SJSA1 (cell line): ENCODE results near the gene VWDE. TPM values are rescaled to one million over a fixed set of nuclear protein-coding genes. Genes with fewer than 3 reads are reported as not detected.

ENCODE experiments used
- DNase-seq, 2 experiments: peaks; one replicate each; pipeline ENCODE4 v3.0.0-alpha.2; 2015 to 2020; ENCODE audit warnings: low spot score in 2 of 2, low read depth in 1 of 2
- H3K27ac ChIP-seq: fragments of 250-450 bp; sonication (Bioruptor Pico); 2 replicates; pipeline ENCODE4 v1.5.1; 2020; ENCODE audit warnings: mild to moderate bottlenecking, moderate library complexity
- H3K27me3 ChIP-seq: fragments of 250-450 bp; sonication (Bioruptor Pico); replicated peaks from 2 replicates; pipeline ENCODE4 v1.5.1; 2020; ENCODE audit warnings: mild to moderate bottlenecking, moderate library complexity
- H3K36me3 ChIP-seq: fragments of 250-450 bp; sonication (Bioruptor Pico); 2 replicates; pipeline ENCODE4 v1.5.1; 2020; ENCODE audit warnings: mild to moderate bottlenecking
- H3K4me1 ChIP-seq: fragments of 250-450 bp; sonication (Bioruptor Pico); replicated peaks from 2 replicates; pipeline ENCODE4 v1.6.1; 2021; ENCODE audit warnings: mild to moderate bottlenecking
- H3K4me3 ChIP-seq: fragments of 250-450 bp; sonication (Bioruptor Pico); 2 replicates; pipeline ENCODE4 v1.5.1; 2020; ENCODE audit warnings: mild to moderate bottlenecking
- H3K9me3 ChIP-seq: fragments of 250-450 bp; sonication (Bioruptor Pico); replicated peaks from 2 replicates; pipeline ENCODE4 v1.5.1; 2020; ENCODE audit warnings: mild to moderate bottlenecking
- total RNA-seq: library from RNA; depleted of rRNA; stranded (reverse); fragments of >200 nt; shearing (Covaris generic); gene quantifications from 2 replicates; pipeline ENCODE4 v1.2.3, GENCODE V29; 2014

The VWDE gene
- total RNA-seq, 1 experiment from 2014 or later = not detected

DNA sequence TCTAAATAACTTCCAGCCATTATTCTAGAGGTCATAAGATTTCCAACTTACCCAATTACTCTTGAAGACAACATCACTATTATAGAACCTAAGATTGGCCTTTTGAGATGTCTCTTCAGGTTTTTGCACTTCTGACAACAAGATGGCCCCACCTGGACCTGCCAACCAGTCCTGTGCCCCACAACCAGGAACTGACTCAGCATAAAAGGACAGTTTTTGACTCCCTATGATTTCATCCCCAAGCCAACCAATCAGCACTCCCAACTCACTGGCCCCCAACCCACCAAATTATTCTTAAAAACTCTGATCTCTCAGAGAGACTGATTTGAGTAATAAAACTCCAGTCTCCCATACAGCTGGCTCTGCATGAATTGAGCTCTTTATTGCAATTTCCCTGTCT, 98.2 kb downstream of the VWDE start:
- DNase-seq = no peak
- Histone ChIP-seq H3K27me3 (no peaks in the 10 kb centered on the region; the same call in 1 of the 2 replicates), H3K4me1 (no peaks in the 10 kb centered on the region), H3K9me3 (no peaks in the 10 kb centered on the region), H3K36me3 (no peaks in the 10 kb centered on the region), H3K27ac (no peak overlapping the region), H3K4me3 (no peak overlapping the region)

DNA sequence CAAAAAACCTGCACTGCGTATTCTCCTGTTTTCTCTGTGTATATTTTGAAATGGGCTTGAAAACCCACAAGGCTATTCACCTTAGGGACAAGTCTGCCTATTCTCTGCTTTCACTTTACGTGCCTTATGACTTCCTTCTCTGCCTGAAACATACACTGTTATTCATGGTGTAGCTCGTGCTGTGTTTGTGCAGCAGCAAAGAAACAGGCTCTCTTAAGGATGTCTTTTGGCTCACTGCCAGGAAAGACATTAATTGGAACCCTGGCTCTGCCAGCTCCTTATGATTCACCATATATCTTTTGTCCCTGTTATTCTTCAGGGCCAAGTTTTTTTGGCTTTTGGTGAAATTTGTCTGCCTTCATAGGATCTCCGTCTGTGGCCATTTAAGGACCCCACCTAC, 100.2 kb downstream of the VWDE start:
- H3K36me3 ChIP-seq = no peaks in the 10 kb centered on the region
- H3K9me3 ChIP-seq = no peaks in the 10 kb centered on the region
- H3K27ac ChIP-seq = no peak overlapping the region
- H3K4me3 ChIP-seq = no peak overlapping the region
- no peaks in the 10 kb centered on the region for H3K4me1 ChIP-seq
- H3K27me3 ChIP-seq = no peaks in the 10 kb centered on the region; the same call in 1 of the 2 replicates
- no peak for DNase-seq

DNA sequence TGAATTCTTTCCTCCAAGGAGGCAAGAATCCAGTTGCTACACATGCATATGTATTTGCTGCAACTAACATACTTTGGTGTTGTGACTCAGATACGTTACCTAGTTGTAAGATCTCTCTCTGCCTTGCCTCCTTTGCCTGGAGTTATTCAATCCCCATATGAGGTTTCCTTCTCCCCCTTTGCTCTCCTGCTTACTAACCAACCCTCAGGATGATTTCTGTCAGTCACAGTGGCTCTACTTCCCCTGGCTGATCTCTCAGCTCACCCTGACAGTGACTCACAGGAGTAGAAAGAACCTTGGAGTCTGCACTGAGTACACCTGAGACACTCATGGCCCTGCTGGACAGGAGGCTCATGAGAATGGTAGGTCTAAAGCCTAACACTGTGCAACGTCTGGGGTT, 100.6 kb downstream of the VWDE start:
- Histone ChIP-seq H3K9me3 (no peaks in the 10 kb centered on the region), H3K27ac (no peak overlapping the region), H3K36me3 (no peaks in the 10 kb centered on the region), H3K27me3 (no peaks in the 10 kb centered on the region), H3K4me3 (no peak overlapping the region), H3K4me1 (no peaks in the 10 kb centered on the region)
- no peak for DNase-seq

DNA sequence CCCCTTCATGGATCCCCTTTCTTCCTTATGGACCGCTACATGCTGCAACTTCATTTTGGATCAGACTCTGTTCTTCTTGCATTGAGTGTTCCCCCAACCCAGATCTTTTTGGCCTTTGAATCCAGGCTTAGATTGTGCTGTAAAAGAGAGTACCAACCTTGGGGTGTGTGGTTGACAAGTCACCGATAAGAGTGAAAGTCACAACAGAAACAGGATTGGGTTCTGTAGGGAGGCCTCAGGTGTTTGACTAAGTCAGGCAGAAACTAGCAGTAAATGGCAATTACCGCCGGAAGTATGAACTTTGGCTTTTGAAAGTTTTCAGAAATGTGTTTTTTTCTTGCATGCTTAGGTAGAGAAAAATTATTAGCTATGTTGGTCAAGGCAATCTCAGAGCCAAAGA, 103.2 kb downstream of the VWDE start:
- Histone ChIP-seq H3K4me3 (no peak overlapping the region), H3K27ac (no peak overlapping the region), H3K4me1 (no peaks in the 10 kb centered on the region), H3K36me3 (no peaks in the 10 kb centered on the region), H3K9me3 (no peaks in the 10 kb centered on the region), H3K27me3 (no peaks in the 10 kb centered on the region)
- DNase-seq = no peak

DNA sequence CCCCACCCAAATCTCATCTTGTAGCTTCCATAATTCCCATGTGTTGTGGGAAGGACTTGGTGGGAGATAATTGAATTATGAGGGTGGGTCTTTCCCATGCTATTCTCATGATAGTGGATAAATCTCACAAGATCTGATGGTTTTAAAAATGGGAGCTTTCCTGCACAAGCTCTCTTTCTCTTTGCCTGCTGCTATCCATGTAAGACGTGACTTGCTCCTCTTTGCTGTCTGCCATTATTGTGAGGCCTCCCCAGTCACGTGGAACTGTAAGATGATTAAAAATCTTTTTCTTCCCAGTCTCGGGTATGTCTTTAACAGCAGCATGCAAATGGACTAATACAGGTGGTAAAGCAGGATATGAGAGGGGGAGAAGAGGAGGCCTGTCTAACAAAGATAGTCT, 104.3 kb downstream of the VWDE start:
- H3K9me3 ChIP-seq = no peaks in the 10 kb centered on the region
- H3K27me3 ChIP-seq = no peaks in the 10 kb centered on the region
- H3K36me3 ChIP-seq = no peaks in the 10 kb centered on the region
- no peak overlapping the region for H3K27ac ChIP-seq
- no peaks in the 10 kb centered on the region for H3K4me1 ChIP-seq
- DNase-seq = no peak
- H3K4me3 ChIP-seq = no peak overlapping the region

DNA sequence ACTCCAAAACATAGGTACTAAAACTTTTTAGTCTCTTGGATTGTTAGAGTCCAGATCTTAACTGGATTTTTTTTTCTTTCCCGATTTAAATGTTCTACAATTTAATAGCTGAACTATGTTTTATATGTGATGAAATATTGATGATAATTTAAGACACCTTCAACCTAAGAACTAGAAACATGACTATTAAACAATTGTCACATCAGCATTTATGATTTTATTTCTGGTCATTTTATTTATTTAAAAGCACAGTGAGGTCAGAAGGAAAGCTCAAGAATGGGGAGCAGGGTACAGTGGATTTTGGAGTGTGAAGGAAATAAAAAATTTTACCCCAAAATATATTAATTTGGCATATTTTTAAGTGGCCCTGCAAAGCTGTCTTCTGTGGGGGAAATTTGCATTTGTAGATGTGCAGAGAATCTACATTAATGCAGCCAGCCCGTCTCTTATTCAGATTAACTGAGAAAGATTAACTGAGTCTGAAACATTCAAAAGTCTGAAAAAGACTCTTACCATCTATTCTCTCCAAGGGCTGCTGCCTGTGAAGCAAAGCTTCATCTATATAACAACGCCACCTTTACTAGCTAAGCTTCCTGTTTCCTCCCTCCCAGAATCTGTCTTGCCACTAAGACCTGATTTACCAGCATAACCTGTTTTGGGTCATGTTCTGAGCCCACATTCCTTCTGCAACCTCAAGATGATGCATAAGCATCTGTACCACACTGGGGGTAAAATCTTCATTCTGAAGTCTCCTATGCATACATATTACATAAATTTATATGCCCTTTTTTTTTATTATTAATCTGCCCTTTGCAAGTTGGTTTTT, 106.2 kb downstream of the VWDE start:
- Histone ChIP-seq H3K27me3 (no peaks in the 10 kb centered on the region), H3K27ac (no peak overlapping the region), H3K9me3 (no peaks in the 10 kb centered on the region), H3K4me1 (no peaks in the 10 kb centered on the region), H3K4me3 (no peak overlapping the region), H3K36me3 (no peaks in the 10 kb centered on the region)
- no peak for DNase-seq

DNA sequence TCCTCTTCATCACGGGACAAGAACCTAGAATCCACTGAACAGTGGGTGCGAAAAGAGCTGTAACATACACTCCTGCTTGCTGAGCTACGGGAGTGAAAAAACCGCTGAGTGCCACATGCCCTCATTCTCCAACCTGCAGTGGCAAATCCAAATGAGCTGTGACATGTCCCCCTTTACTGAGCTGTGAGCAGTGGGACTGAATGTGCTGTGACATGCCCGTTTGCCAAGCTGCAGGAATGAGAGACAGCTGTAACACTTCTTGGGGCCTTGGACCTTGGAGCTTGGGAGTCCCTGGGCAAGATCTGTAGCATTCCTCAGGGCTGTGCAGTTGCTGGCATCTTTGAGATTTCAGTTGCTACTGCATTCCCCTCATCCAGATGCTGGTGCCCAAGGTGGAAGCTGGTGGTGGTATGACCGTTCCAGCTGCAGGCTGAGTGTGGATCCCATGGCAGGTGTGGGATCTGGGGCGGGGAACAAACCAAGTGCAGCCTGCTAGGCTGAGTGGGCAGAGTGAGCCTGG, 107.6 kb downstream of the VWDE start:
- Histone ChIP-seq H3K9me3 (no peaks in the 10 kb centered on the region), H3K27ac (no peak overlapping the region), H3K27me3 (no peaks in the 10 kb centered on the region), H3K4me1 (no peaks in the 10 kb centered on the region), H3K36me3 (no peaks in the 10 kb centered on the region), H3K4me3 (no peak overlapping the region)
- DNase-seq = no peak

DNA sequence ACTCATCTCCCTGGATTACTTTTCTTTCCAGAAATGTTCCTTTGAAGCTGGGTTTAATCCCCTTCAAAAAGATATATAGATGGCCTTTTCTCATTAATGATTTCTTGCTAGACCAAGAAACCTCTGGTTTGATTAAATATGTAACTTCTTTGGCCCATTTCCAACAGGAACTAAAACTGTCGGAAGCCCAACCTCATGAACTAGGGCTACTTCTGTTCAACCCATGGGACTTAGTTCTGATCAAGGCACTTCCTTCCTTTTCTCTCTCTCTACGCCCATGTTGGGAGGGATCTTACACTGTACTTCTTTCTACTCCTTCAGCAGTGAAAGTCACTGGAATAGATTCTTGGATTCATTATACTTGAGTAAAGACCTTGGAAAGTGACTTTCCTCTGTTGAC, 109.0 kb downstream of the VWDE start:
- no peaks in the 10 kb centered on the region for H3K27me3 ChIP-seq

DNA sequence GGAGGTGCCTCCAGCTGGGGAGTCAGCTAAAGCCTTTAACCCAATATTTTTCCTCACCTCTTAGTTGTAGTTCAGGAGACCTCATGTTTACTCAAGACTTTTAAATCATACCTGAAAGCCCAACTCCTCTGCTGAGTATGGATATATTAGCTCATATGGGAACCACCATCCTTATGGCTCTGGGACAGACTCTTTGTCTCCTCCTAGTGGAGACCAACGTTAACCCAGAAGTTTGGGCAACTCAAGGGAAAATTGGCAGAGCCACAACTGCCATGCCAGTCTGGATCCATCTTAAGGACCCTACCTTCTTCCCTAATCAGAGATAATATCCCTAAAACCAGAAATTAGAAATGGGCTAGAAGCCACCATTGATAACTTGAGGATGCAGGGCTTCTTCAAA, 111.8 kb downstream of the VWDE start:
- Histone ChIP-seq H3K27me3 (no peaks in the 10 kb centered on the region; the same call in 1 of the 2 replicates), H3K9me3 (no peaks in the 10 kb centered on the region), H3K27ac (no peak overlapping the region), H3K4me1 (no peaks in the 10 kb centered on the region), H3K4me3 (no peak overlapping the region), H3K36me3 (no peaks in the 10 kb centered on the region)
- no peak for DNase-seq

More for the DNA sequence above, 109.0 kb downstream of the VWDE start:
- no peaks in the 10 kb centered on the region for H3K36me3 ChIP-seq
- no peaks in the 10 kb centered on the region for H3K4me1 ChIP-seq
- no peak for DNase-seq
- H3K9me3 ChIP-seq = no peaks in the 10 kb centered on the region
- no peak overlapping the region for H3K4me3 ChIP-seq
- H3K27ac ChIP-seq = no peak overlapping the region

DNA sequence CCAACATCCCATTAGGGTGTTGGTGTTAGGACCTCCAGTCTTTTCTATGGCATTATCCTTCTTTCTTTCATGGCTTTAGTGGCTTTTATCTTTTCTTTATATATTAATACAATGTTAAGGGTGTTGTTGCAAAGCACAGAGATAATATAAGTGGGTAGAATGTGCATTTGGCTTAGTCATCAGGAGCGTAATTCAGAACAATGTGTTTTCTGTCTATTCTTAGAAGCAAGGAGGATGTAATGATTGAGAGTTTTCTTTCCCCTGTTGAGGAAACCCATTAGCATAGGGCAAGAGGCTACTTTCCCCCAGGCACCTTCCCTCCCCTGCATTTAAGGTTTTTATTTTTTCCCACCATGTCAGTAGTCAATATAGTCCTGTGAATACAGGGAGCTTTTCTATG, 112.9 kb downstream of the VWDE start:
- H3K9me3 ChIP-seq = no peaks in the 10 kb centered on the region
- no peaks in the 10 kb centered on the region; the same call in 1 of the 2 replicates for H3K27me3 ChIP-seq
- no peak for DNase-seq
- H3K4me1 ChIP-seq = no peaks in the 10 kb centered on the region
- H3K27ac ChIP-seq = no peak overlapping the region
- H3K4me3 ChIP-seq = no peak overlapping the region
- H3K36me3 ChIP-seq = no peaks in the 10 kb centered on the region

DNA sequence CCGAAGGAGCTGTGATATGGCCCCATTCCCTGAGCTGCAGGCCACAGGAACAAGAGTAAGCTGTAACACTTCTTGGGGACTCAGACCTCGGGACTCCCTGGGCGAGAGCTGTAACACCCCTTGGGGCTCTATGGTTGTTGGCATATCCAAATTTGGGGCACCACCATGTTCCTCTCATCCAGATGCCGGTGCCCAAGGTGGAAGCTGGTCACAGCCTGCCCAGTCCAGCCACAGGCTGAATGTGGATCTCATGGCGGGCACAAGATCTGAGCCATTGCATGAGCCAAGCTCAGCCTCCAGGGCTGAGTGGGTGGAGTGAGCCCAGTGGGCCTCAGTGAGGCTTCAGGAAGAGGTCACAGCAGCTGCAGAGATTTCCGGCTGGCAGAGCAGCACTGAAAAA, 113.7 kb downstream of the VWDE start:
- H3K9me3 ChIP-seq = no peaks in the 10 kb centered on the region
- no peaks in the 10 kb centered on the region; the same call in 1 of the 2 replicates for H3K27me3 ChIP-seq
- H3K27ac ChIP-seq = no peak overlapping the region
- H3K36me3 ChIP-seq = no peaks in the 10 kb centered on the region
- no peaks in the 10 kb centered on the region for H3K4me1 ChIP-seq
- DNase-seq = no peak
- no peak overlapping the region for H3K4me3 ChIP-seq

DNA sequence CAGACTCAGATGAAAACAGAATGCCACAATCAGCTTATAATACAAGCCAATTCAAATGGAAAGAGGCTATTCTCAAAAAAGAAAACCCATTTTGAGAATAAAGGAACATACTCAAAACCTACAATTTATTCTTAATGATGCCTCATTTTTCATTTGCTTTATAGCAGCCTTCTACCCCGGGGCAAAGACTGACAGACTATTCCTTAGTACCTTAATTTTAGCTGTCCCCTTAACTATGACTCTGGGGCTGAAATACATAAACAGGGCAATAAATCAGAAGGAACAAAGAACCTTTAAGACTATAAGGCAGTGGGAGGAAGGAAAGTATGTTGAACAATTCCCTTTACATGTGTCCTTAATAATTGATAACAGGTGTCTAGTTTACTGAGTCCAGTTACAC, 115.8 kb downstream of the VWDE start:
- no peaks in the 10 kb centered on the region; the same call in 1 of the 2 replicates for H3K27me3 ChIP-seq
- no peaks in the 10 kb centered on the region for H3K4me1 ChIP-seq
- H3K27ac ChIP-seq = no peak overlapping the region
- no peaks in the 10 kb centered on the region for H3K36me3 ChIP-seq
- H3K9me3 ChIP-seq = no peaks in the 10 kb centered on the region
- no peak for DNase-seq
- no peak overlapping the region for H3K4me3 ChIP-seq

DNA sequence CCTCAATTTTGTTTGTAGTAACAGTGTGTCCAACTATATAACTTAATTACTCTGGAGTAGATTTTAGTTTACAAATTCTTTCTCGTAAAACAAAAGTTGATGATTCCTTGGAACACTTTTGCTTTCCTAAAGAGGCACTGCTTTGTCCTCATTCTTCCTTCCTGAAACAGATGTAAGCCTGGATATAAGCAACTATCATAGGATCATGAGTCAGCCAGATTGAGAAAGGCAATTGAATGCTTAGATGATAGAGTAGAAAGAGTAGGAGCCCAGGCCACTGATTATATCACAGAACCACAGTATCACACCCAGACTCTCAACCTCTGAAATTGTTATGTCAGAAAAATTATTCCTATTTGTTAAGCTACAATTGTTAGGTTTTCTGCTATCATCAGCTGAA, 122.6 kb downstream of the VWDE start:
- Histone ChIP-seq H3K36me3 (no peaks in the 10 kb centered on the region), H3K4me3 (no peak overlapping the region), H3K9me3 (no peaks in the 10 kb centered on the region), H3K4me1 (no peaks in the 10 kb centered on the region), H3K27me3 (no peaks in the 10 kb centered on the region), H3K27ac (no peak overlapping the region)
- no peak for DNase-seq
